H1 (cell line): ENCODE data around the gene TNN.

Experiments used
- NANOG ChIP-seq: IDR thresholded peaks from 2 replicates; pipeline ENCODE4 v1.6.1; 2011; ENCODE audit warnings: low read length, low read depth, mild to moderate bottlenecking, inconsistent platforms; ENCODE audit not compliant: insufficient read depth, poor library complexity, severe bottlenecking
- POLR2AphosphoS5 ChIP-seq: IDR thresholded peaks from 2 replicates; pipeline ENCODE4 v1.6.1; 2011; ENCODE audit warnings: low read depth, low read length
- YY1 ChIP-seq: IDR thresholded peaks from 2 replicates; pipeline ENCODE4 v1.6.1; 2011; ENCODE audit warnings: low read depth, mild to moderate bottlenecking, low read length

DNA sequence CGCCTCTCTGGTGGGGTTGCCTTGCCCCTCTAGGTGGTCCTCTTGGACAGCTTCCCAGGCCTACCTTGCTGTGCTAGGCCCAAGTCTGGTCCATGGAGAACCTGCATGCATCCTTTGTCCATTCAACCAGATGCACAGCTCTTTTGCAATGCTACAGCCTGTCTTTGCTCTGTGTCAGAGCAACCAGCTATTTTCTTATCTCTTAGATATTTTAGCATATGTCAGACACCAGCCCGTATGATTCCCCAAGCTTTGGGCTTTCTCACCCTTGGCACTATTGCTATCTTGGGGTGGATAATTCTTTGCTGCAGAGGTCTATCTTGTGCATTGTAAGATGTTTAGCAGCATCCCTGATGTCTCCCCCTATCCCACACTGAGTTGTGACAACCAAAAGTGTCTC lies 32.3 kb downstream of the TNN start:
- TF ChIP-seq POLR2AphosphoS5, result no peak
- TF ChIP-seq NANOG, result no peak
- TF ChIP-seq YY1, result no peak
